GM23338 (cell line): ENCODE results near the gene EPX. TPM values are rescaled to one million over a fixed set of nuclear protein-coding genes. Genes with fewer than 3 reads are reported as not detected.

Experiments
- ATAC-seq: fragments of 200-7000 bp; cut with Tn5 transposase; 3 replicates; pipeline ENCODE4 v1.9.1; 2020
- DNase-seq: peaks from one replicate; pipeline ENCODE4 v3.0.0-alpha.2; 2015; ENCODE audit warnings: low spot score
- H2AFZ ChIP-seq: fragments of 200-600 bp; sonication (generic); 2 replicates; pipeline ENCODE4 v1.8.0; 2016; ENCODE audit warnings: antibody characterized with exemption, mild to moderate bottlenecking, moderate library complexity
- H3F3A ChIP-seq: fragments of 200-600 bp; sonication (generic); replicated peaks from 2 replicates; pipeline ENCODE4 v1.8.0; 2017; ENCODE audit warnings: antibody characterized with exemption, mixed run types, low read depth
- H3K27ac ChIP-seq: fragments of 200-600 bp; sonication (generic); 2 replicates; pipeline ENCODE4 v1.6.1; 2016; ENCODE audit warnings: low read depth
- H3K27me3 ChIP-seq: fragments of 200-600 bp; sonication (generic); 2 replicates; pipeline ENCODE4 v1.8.0; 2016; ENCODE audit warnings: mild to moderate bottlenecking, mixed run types, moderate library complexity; ENCODE audit not compliant: insufficient read depth
- H3K36me3 ChIP-seq: fragments of 200-600 bp; sonication (generic); 2 replicates; pipeline ENCODE4 v1.8.0; 2016; ENCODE audit warnings: mild to moderate bottlenecking; ENCODE audit not compliant: insufficient read depth
- H3K4me1 ChIP-seq: fragments of 200-600 bp; sonication (generic); 2 replicates; pipeline ENCODE4 v1.8.0; 2016; ENCODE audit warnings: mild to moderate bottlenecking, moderate library complexity; ENCODE audit not compliant: insufficient read depth
- H3K4me2 ChIP-seq: fragments of 200-600 bp; sonication (generic); 2 replicates; pipeline ENCODE4 v1.7.1; 2017; ENCODE audit warnings: mixed run types
- H3K4me3 ChIP-seq: fragments of 200-600 bp; sonication (generic); 2 replicates; pipeline ENCODE4 v1.6.1; 2016; ENCODE audit warnings: mixed run types
- H3K79me2 ChIP-seq: fragments of 200-600 bp; sonication (generic); replicated peaks from 2 replicates; pipeline ENCODE4 v1.8.0; 2017; ENCODE audit warnings: mild to moderate bottlenecking; ENCODE audit not compliant: insufficient read depth
- H3K9me2 ChIP-seq: fragments of 200-600 bp; sonication (generic); 2 replicates; pipeline ENCODE4 v1.8.0; 2017; ENCODE audit not compliant: insufficient read depth
- H4K20me1 ChIP-seq: fragments of 200-600 bp; sonication (generic); replicated peaks from 2 replicates; pipeline ENCODE4 v1.8.0; 2017; ENCODE audit warnings: mild to moderate bottlenecking; ENCODE audit not compliant: insufficient read depth
- H3K27ac Mint-ChIP-seq: 2 replicates; pipeline ENCODE4 v1.8.0; 2020; ENCODE audit warnings: inconsistent platforms, mild to moderate bottlenecking, moderate library complexity, mixed read lengths
- H3K27me3 Mint-ChIP-seq: 3 replicates; pipeline ENCODE4 v1.8.0; 2022; ENCODE audit warnings: low read depth, mild to moderate bottlenecking, moderate library complexity, mixed read lengths, inconsistent platforms; ENCODE audit not compliant: insufficient read depth, poor library complexity
- H3K36me3 Mint-ChIP-seq: 3 replicates; pipeline ENCODE4 v1.8.0; 2021; ENCODE audit warnings: low read depth, mild to moderate bottlenecking, inconsistent platforms, moderate library complexity, mixed read lengths
- H3K4me1 Mint-ChIP-seq: 3 replicates; pipeline ENCODE4 v1.8.0; 2020; ENCODE audit warnings: mild to moderate bottlenecking, inconsistent platforms, mixed read lengths
- H3K4me3 Mint-ChIP-seq: 3 replicates; pipeline ENCODE4 v1.8.0; 2021; ENCODE audit warnings: moderate library complexity, mild to moderate bottlenecking, inconsistent platforms, mixed read lengths
- H3K9me3 Mint-ChIP-seq: 3 replicates; pipeline ENCODE4 v1.8.0; 2020; ENCODE audit warnings: moderate library complexity, mild to moderate bottlenecking, inconsistent platforms, mixed read lengths
- CREB1 ChIP-seq: fragments of 250-450 bp; sonication (Bioruptor Pico); IDR thresholded peaks from 2 replicates; pipeline ENCODE4 v1.5.0; 2020; ENCODE audit warnings: low read depth, mild to moderate bottlenecking, moderate library complexity
- CTCF ChIP-seq, 2 experiments: fragments of 200-600 bp in 1 of 2; sonication (generic) in 1 of 2; conservative IDR thresholded peaks; 2 replicates each; pipeline versions ENCODE4 v1.5.1 to v1.6.1; 2016 to 2017; ENCODE audit warnings: antibody characterized with exemption in 2 of 2, low read depth in 2 of 2, mild to moderate bottlenecking in 2 of 2, moderate library complexity in 1 of 2
- ETS1 ChIP-seq: IDR thresholded peaks from 2 replicates; pipeline ENCODE4 v1.6.1; 2016; ENCODE audit warnings: antibody characterized with exemption
- EZH2phosphoT487 ChIP-seq: fragments of 200-600 bp; sonication (generic); IDR thresholded peaks from one replicate; pipeline ENCODE4 v1.8.1; 2018; ENCODE audit warnings: antibody characterized with exemption; ENCODE audit not compliant: unreplicated experiment
- POLR2AphosphoS5 ChIP-seq: IDR thresholded peaks from 2 replicates; pipeline ENCODE4 v1.6.1; 2016; ENCODE audit warnings: antibody characterized with exemption, low read depth
- REST ChIP-seq: IDR thresholded peaks from one replicate; pipeline ENCODE4 v1.6.1; 2018; ENCODE audit warnings: antibody characterized with exemption; ENCODE audit not compliant: unreplicated experiment
- ZNF331 ChIP-seq: fragments of 250-450 bp; sonication (Bioruptor Pico); IDR thresholded peaks from 2 replicates; pipeline ENCODE4 v1.5.0; 2020; ENCODE audit warnings: low read depth, mild to moderate bottlenecking, moderate library complexity
- polyA plus RNA-seq: library from polyadenylated mRNA; unstranded; fragments of >200 nt; fragmentation: Nextera tagmentation; extraction: Ambion mirVana; gene quantifications from 2 replicates; pipeline ENCODE4 v1.2.1, GENCODE V29; 2016
- total RNA-seq: library from RNA; depleted of rRNA; stranded (reverse); fragments of >200 nt; shearing (Covaris generic); gene quantifications from 2 replicates; pipeline ENCODE4 v1.2.3, GENCODE V29; 2014
- TF ChIP-seq, protein P1 (sequence below): fragments of 250-450 bp; sonication (Bioruptor Pico); IDR thresholded peaks from 2 replicates; pipeline ENCODE4 v1.5.0; 2020; ENCODE audit warnings: mild to moderate bottlenecking, moderate library complexity

Gene EPX
- total and polyA plus RNA-seq, 2 experiments from 2014 or later, result 0.10 TPM; not detected in 1

- DNase-seq (no peak), ATAC-seq (no peak)
- Histone ChIP-seq H3K9me2 (no peaks in the 10 kb centered on the region; the same call in 1 of the 2 replicates), H3K4me3 (no peak overlapping the region), H4K20me1 (no peaks in the 10 kb centered on the region), H3K4me2 (no peak overlapping the region), H3K27me3 (peaks cover 37% of the 10 kb centered on the region), H3F3A (peaks cover 9% of the 10 kb centered on the region; the same call in 1 of the 2 replicates), H3K4me1 (no peaks in the 10 kb centered on the region), H3K27ac (no peak overlapping the region), H3K36me3 (no peaks in the 10 kb centered on the region), H3K79me2 (no peaks in the 10 kb centered on the region), H2AFZ (no peak overlapping the region)
- TF ChIP-seq, protein P1, sequence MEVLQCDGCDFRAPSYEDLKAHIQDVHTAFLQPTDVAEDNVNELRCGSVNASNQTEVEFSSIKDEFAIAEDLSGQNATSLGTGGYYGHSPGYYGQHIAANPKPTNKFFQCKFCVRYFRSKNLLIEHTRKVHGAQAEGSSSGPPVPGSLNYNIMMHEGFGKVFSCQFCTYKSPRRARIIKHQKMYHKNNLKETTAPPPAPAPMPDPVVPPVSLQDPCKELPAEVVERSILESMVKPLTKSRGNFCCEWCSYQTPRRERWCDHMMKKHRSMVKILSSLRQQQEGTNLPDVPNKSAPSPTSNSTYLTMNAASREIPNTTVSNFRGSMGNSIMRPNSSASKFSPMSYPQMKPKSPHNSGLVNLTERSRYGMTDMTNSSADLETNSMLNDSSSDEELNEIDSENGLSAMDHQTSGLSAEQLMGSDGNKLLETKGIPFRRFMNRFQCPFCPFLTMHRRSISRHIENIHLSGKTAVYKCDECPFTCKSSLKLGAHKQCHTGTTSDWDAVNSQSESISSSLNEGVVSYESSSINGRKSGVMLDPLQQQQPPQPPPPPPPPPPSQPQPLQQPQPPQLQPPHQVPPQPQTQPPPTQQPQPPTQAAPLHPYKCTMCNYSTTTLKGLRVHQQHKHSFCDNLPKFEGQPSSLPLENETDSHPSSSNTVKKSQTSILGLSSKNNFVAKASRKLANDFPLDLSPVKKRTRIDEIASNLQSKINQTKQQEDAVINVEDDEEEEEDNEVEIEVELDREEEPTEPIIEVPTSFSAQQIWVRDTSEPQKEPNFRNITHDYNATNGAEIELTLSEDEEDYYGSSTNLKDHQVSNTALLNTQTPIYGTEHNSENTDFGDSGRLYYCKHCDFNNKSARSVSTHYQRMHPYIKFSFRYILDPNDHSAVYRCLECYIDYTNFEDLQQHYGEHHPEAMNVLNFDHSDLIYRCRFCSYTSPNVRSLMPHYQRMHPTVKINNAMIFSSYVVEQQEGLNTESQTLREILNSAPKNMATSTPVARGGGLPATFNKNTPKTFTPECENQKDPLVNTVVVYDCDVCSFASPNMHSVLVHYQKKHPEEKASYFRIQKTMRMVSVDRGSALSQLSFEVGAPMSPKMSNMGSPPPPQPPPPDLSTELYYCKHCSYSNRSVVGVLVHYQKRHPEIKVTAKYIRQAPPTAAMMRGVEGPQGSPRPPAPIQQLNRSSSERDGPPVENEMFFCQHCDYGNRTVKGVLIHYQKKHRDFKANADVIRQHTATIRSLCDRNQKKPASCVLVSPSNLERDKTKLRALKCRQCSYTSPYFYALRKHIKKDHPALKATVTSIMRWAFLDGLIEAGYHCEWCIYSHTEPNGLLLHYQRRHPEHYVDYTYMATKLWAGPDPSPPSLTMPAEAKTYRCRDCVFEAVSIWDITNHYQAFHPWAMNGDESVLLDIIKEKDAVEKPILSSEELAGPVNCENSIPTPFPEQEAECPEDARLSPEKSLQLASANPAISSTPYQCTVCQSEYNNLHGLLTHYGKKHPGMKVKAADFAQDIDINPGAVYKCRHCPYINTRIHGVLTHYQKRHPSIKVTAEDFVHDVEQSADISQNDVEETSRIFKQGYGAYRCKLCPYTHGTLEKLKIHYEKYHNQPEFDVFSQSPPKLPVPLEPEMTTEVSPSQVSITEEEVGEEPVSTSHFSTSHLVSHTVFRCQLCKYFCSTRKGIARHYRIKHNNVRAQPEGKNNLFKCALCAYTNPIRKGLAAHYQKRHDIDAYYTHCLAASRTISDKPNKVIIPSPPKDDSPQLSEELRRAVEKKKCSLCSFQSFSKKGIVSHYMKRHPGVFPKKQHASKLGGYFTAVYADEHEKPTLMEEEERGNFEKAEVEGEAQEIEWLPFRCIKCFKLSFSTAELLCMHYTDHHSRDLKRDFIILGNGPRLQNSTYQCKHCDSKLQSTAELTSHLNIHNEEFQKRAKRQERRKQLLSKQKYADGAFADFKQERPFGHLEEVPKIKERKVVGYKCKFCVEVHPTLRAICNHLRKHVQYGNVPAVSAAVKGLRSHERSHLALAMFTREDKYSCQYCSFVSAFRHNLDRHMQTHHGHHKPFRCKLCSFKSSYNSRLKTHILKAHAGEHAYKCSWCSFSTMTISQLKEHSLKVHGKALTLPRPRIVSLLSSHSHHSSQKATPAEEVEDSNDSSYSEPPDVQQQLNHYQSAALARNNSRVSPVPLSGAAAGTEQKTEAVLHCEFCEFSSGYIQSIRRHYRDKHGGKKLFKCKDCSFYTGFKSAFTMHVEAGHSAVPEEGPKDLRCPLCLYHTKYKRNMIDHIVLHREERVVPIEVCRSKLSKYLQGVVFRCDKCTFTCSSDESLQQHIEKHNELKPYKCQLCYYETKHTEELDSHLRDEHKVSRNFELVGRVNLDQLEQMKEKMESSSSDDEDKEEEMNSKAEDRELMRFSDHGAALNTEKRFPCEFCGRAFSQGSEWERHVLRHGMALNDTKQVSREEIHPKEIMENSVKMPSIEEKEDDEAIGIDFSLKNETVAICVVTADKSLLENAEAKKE (CRISPR knock-in tag), result no peak
- TF ChIP-seq CREB1 (CRISPR knock-in tag) (no peak), ETS1 (no peak), EZH2phosphoT487 (no peak), POLR2AphosphoS5 (no peak)
- no peaks in the 10 kb centered on the region for H3K36me3 Mint-ChIP-seq
- no peaks in the 10 kb centered on the region for H3K9me3 Mint-ChIP-seq
- no peak overlapping the region for H3K27ac Mint-ChIP-seq
- peaks cover 10% of the 10 kb centered on the region for H3K27me3 Mint-ChIP-seq
- H3K4me3 Mint-ChIP-seq, result no peak overlapping the region
- peaks cover 3% of the 10 kb centered on the region; the same call in 2 of the 3 replicates for H3K4me1 Mint-ChIP-seq
These were observed 34.3 kb upstream of the EPX start for GRCh38 chr17:58158181-58158580.

DNA sequence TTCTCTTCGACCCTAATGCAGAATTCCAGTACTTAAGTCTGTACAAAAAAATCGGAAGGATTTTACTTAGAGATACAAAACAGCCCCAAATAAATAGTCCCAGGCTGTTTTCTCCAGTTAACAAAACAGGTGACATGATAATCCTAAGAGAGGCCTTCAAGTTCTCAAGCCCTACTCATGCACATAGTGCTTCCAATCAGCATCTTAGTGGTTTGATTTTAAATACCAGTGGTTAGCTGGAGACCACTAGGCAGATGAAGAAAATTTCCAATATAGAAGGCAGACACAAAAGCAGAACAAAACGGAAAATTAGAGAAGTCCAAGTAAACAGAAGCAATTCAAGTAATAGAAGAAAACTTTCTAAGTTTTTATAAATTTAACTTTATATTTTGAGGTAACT is 31.0 kb upstream of the EPX start:
- no peak for ATAC-seq
- Histone ChIP-seq H3K9me2 (no peaks in the 10 kb centered on the region), H3F3A (peaks cover 5% of the 10 kb centered on the region; the same call in 1 of the 2 replicates), H3K27ac (no peak overlapping the region), H2AFZ (no peak overlapping the region), H3K36me3 (no peaks in the 10 kb centered on the region), H3K27me3 (peaks cover 25% of the 10 kb centered on the region), H3K79me2 (no peaks in the 10 kb centered on the region), H3K4me2 (no peak overlapping the region), H4K20me1 (no peaks in the 10 kb centered on the region), H3K4me1 (no peaks in the 10 kb centered on the region), H3K4me3 (no peak overlapping the region)
- Mint-ChIP-seq H3K9me3 (no peaks in the 10 kb centered on the region), H3K4me3 (no peak overlapping the region), H3K4me1 (peaks cover 3% of the 10 kb centered on the region; the same call in 2 of the 3 replicates), H3K27ac (no peak overlapping the region), H3K36me3 (no peaks in the 10 kb centered on the region), H3K27me3 (peaks cover 5% of the 10 kb centered on the region)
- no peak for DNase-seq
- TF ChIP-seq REST (no peak), CTCF (conservative IDR thresholded peaks at IDR 0.05; ENCODE audit: low read depth in 2 of 2) (no peak), ZNF331 (CRISPR knock-in tag) (no peak)
